Vagina (tissue), 2 donors: ENCODE measurements around the gene L3MBTL4.
"Not testable (repeated sequence)": the region's sequence is repeated elsewhere in the genome, so short reads cannot be mapped to it uniquely, and the experiment has no call there.

Source experiments
- POLR2A ChIP-seq, 2 donors: fragments of 450-650 bp; IDR thresholded peaks; one replicate each; pipeline ENCODE4 v1.6.1; 2017; ENCODE audit warnings: antibody characterized with exemption in 2 of 2, mild to moderate bottlenecking in 2 of 2, moderate library complexity in 2 of 2
- POLR2AphosphoS5 ChIP-seq, 2 donors: sonication (generic); formaldehyde crosslinking; IDR thresholded peaks; one replicate each; pipeline ENCODE4 v1.9.0; 2017; ENCODE audit warnings: antibody characterized with exemption in 2 of 2, mild to moderate bottlenecking in 2 of 2, low read depth in 1 of 2; ENCODE audit not compliant: insufficient read depth in 1 of 2
- TF ChIP-seq, protein P1 (sequence below), 3 experiments: fragments of 450-650 bp in 2 of 3; fragments of 200-600 bp in 1 of 3; sonication (generic) in 1 of 3; IDR thresholded peaks; one replicate each; pipeline ENCODE4 v1.5.1; 2017 to 2019; ENCODE audit warnings: antibody characterized with exemption in 3 of 3, mild to moderate bottlenecking in 2 of 3, moderate library complexity in 2 of 3

DNA sequence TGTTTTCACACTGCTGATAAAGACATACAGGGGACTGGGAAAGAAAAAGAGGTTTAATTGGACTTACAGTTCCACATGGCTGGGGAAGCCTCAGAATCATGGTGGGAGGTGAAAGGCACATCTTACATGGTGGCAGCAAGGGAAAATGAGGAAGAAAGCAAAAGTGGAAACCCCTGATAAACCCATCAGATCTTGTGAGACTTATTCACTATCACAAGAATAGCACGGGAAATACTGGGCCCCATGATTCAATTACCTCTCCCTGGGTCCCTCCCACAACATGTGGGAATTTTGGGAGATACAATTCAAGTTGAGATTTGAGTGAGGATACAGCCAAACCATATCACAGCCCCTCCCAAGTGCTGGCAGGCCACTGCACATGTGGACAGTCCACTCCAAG, 278.8 kb downstream of the L3MBTL4 start:
- TF ChIP-seq, protein P1, sequence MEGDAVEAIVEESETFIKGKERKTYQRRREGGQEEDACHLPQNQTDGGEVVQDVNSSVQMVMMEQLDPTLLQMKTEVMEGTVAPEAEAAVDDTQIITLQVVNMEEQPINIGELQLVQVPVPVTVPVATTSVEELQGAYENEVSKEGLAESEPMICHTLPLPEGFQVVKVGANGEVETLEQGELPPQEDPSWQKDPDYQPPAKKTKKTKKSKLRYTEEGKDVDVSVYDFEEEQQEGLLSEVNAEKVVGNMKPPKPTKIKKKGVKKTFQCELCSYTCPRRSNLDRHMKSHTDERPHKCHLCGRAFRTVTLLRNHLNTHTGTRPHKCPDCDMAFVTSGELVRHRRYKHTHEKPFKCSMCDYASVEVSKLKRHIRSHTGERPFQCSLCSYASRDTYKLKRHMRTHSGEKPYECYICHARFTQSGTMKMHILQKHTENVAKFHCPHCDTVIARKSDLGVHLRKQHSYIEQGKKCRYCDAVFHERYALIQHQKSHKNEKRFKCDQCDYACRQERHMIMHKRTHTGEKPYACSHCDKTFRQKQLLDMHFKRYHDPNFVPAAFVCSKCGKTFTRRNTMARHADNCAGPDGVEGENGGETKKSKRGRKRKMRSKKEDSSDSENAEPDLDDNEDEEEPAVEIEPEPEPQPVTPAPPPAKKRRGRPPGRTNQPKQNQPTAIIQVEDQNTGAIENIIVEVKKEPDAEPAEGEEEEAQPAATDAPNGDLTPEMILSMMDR (IDR thresholded peaks at IDR 0.05): not testable (repeated sequence)
- not testable (repeated sequence) for TF ChIP-seq POLR2AphosphoS5 (IDR thresholded peaks at IDR 0.05; ENCODE audit: insufficient read depth in 1 of 2, low read depth in 1 of 2); POLR2A (IDR thresholded peaks at IDR 0.05)
